GM15510 (cell line): ENCODE measurements around the gene PLEKHG4.
A peak's percentile ranks its signal among the peaks of the same experiment; 100 is the strongest.

Experiments
- POLR2A ChIP-seq: IDR thresholded peaks from 3 replicates; pipeline ENCODE4 v1.6.1; 2011; ENCODE audit warnings: borderline replicate concordance; ENCODE audit not compliant: insufficient read length; ENCODE audit errors: extremely low read depth

PLEKHG4 gene

GRCh38 chr16:67240506-67240905 lies 38.8 kb upstream of the PLEKHG4 start:
- no peak for TF ChIP-seq POLR2A

DNA sequence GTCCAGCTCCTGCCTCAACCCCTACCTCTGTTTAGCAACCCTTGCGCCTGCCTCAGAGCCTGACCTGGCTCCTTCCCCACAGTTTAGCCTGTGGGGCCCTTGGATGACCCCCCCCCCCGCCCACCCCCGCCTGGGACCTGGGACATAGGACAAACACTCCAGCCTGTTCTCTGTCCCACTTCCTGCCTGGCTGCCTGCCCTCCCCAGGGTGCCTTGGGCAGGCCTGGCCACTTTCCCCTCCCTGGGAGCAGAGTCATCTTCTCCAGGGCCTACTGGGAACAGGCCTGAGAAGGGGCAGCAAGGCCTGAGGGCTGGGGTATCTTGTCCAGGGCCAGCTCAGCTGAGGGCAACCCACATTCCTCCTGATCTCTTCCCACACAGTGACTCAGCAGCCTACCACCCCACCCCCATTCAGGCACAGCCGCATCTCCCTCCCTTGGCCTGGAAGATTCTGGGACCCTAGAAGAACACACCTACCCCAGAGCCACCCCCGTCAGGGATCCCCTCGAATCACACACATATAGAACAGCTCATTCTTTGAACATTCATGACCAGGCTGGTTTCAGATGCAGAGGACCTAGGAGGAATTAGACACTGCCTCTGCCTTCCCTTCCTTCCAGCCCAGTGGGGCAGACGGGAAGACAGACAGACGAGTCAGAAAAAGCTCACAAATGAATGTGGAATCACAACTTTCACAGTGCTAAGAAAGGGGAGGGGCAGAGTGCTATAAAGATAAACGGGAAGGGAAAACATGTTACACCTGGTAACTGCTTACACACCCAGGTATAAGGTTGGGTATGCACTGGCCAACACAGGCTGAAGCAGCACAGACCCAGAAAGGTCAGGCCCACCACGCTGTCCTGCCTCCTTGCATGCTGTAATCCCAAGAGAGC lies 38.1 kb upstream of the PLEKHG4 start:
- no peak for TF ChIP-seq POLR2A

DNA sequence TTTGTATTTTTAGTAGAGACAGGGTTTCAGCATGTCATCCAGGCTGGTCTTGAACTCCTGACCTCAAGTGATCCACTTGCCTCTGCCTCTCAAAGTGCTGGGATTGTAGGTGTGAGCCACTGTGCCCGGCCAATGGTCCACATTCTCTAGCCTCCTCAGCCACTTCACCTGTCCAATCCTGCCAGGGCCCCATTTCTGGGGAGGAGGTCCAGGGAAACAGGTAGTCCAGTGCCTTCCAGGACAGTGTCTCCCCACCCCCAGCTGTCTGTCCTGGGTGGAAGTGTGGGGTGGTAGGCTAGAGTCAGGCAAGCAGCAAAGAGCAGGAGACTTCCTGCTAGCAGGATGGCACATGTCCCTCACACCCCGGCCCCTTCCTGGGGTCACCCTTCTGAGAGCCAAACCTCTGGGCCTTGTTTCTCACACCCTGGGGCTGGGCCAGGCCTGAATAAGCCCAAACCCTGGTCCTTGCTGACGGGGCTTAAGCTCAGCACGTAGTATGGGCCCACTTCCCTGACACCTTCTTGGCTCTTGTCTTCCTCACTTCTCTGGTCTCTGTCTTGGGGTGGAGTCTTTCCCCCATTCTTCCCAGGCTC lies 37.1 kb upstream of the PLEKHG4 start:
- TF ChIP-seq POLR2A = no peak

DNA sequence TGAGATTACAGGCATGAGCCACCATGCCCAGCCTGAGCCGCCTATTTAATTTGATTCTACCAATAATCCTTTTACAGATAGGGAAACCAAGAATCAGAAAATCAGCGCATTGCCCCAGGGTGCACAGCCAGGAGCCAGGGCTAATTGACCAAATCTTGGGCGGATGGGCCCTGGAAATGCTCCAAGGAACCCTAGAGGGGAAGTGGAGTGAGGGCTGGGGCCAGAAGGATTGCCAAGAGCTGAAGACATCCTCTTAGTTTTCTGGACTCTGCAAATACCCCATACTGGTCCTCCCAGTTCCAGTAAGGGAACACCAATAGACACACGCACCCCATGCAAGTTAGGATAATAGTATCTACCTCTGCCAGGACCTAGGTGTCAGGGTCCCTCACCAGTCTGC lies 35.9 kb upstream of the PLEKHG4 start:
- no peak for TF ChIP-seq POLR2A

- peak; percentile 59 for TF ChIP-seq POLR2A
Measured at GRCh38 chr16:67244387-67245185, 34.7 kb upstream of the PLEKHG4 start.

DNA sequence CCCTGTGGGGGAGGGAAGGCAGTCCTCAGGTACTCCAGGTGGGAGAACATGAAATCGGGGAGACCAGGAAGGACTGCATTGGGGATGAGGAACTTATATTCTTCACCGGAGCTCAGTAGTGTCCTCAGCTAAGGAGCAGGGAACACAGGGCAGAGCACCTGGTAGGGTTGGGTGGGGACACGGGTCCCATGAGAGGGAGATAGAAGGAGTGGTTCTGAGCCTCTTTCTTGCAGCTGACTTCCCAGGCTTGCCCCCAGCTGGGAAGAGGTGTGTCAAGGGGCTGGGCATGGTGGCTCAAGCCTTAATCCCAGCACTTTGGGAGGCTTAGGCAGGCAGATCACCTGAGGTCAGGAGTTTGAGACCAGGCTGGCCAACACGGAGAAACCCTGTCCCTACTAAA lies 34.1 kb upstream of the PLEKHG4 start:
- TF ChIP-seq POLR2A = no peak

DNA sequence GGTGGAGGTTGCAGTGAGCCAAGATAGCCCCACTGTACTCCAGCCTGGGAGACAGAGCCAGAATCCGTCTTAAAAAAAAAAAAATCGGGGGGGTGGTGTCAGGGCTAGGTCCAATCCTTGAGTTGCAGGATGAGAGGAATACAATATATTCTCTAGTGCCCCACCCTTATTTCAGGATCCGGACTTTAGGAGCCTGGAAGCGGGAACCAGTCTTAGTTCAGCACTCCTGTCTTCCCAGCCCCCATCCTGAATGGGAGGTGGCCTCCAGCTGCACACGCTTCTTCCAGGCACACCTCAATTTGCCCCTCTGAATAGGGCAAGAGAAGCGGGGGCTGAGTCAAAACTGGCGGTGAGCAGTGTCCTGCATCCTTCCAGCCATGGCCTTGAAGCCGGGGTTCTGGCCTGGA lies 33.7 kb upstream of the PLEKHG4 start:
- TF ChIP-seq POLR2A = no peak

DNA sequence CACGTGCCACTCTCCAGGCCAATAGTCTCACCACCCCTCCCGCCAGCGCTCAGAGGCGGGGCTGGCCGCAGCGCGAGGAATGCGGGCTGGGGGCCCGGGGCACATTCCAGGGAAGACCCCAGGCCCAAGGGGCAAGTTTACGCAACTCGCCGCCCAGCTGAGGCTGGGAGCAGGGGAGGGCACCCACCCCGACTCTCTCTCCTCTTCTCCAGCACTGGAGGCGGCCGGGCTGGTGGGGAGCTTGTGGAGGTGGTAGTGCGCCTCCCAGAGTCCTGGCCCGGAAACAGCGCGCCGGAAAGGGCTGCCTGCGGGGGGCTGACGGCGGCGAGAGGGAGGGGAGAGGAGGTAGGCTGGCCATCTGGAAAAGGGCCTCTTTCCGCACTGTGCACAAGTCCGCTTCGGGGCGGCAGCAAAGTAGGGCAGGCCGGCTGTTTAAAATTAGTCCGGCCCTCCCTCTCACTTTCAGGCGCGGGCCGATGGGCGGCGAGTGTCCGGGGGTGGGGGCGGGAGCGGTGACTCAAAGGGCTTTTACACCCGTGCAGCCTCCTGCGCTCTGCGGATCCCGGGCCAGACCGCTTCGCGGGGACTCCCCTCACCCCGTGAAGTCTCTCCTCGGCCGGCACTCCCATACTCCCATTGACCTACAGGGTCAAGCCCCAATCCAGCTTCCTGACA lies 33.1 kb upstream of the PLEKHG4 start:
- peak; percentile 41 for TF ChIP-seq POLR2A

GRCh38 chr16:67246756-67247191 lies 32.6 kb upstream of the PLEKHG4 start:
- TF ChIP-seq POLR2A = no peak

GRCh38 chr16:67247192-67248072 lies 31.9 kb upstream of the PLEKHG4 start, which contains the start of gene FHOD1:
Gene FHOD1, minus strand, starts transcription at chr16:67247481. Its CDS starts 71 bp downstream, at chr16:67247410.
- TF ChIP-seq POLR2A = peak; percentile 87

DNA sequence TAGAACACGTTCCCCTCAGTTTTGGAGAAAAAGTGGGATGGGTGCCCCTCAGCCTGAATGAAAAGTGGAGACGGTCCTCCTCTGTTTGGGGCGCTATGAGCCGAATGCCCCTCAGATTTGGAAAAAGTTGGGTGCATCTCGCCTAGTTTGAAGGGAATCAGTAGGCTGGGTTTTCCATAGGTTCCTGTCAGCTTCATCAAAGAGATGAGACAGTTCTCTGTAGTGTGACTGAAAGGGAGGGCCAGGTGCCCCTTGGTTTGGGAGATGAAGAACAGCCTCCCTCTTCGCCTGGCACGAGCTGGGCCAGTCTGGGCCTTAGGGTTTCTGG lies 31.3 kb upstream of the PLEKHG4 start:
- no peak for TF ChIP-seq POLR2A

DNA sequence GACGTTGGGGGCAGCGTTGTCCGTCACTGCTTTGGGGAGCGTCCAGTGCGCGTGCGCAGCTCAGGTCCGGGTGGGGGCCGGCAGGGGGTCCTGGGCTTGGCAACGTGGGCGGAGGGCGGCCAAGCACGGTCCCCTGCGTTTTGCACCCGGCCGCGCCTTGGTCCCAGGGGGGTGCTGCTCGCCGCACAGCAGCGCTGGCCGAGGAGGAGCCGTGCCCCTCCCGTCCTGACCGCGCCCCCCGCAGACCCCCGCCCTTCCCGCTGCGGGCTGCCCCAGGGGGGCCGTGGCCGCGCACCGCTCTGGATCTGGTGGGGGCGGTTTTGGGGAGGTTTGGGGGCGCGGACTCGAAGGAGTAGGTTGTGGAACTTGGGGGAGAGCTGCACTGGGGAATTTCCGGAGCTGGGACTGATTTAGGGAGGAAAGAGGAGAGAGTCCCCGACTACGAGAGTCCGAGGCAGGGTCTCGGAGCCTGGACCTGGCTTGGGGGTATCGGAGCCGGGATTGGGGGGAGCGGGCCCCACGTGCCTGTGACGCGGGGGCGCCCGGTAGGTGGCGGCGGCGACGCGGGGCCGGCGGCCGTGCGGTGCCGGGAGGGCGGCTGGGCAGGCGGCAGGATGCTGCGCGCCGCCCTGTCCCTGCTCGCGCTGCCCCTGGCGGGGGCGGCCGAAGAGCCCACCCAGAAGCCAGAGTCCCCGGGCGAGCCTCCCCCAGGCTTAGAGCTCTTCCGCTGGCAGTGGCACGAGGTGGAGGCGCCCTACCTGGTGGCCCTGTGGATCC lies 30.7 kb upstream of the PLEKHG4 start, which contains the start of gene SLC9A5:
Gene SLC9A5, plus strand, starts transcription at position 579 of the 777 bp plus-strand sequence. Its CDS starts 36 bp downstream, at position 615.
- peak; percentile 31 for TF ChIP-seq POLR2A
